GM23338 (cell line): ENCODE data around the gene NECAB3. TPM values are rescaled to one million over a fixed set of nuclear protein-coding genes. Genes with fewer than 3 reads are reported as not detected.

ENCODE experiments used
- ATAC-seq: fragments of 200-7000 bp; cut with Tn5 transposase; 3 replicates; pipeline ENCODE4 v1.9.1; 2020
- DNase-seq: peaks from one replicate; pipeline ENCODE4 v3.0.0-alpha.2; 2015; ENCODE audit warnings: low spot score
- H2AFZ ChIP-seq: fragments of 200-600 bp; sonication (generic); 2 replicates; pipeline ENCODE4 v1.8.0; 2016; ENCODE audit warnings: antibody characterized with exemption, mild to moderate bottlenecking, moderate library complexity
- H3F3A ChIP-seq: fragments of 200-600 bp; sonication (generic); replicated peaks from 2 replicates; pipeline ENCODE4 v1.8.0; 2017; ENCODE audit warnings: antibody characterized with exemption, mixed run types, low read depth
- H3K27ac ChIP-seq: fragments of 200-600 bp; sonication (generic); 2 replicates; pipeline ENCODE4 v1.6.1; 2016; ENCODE audit warnings: low read depth
- H3K27me3 ChIP-seq: fragments of 200-600 bp; sonication (generic); 2 replicates; pipeline ENCODE4 v1.8.0; 2016; ENCODE audit warnings: mild to moderate bottlenecking, mixed run types, moderate library complexity; ENCODE audit not compliant: insufficient read depth
- H3K36me3 ChIP-seq: fragments of 200-600 bp; sonication (generic); 2 replicates; pipeline ENCODE4 v1.8.0; 2016; ENCODE audit warnings: mild to moderate bottlenecking; ENCODE audit not compliant: insufficient read depth
- H3K4me1 ChIP-seq: fragments of 200-600 bp; sonication (generic); 2 replicates; pipeline ENCODE4 v1.8.0; 2016; ENCODE audit warnings: mild to moderate bottlenecking, moderate library complexity; ENCODE audit not compliant: insufficient read depth
- H3K4me2 ChIP-seq: fragments of 200-600 bp; sonication (generic); 2 replicates; pipeline ENCODE4 v1.7.1; 2017; ENCODE audit warnings: mixed run types
- H3K4me3 ChIP-seq: fragments of 200-600 bp; sonication (generic); 2 replicates; pipeline ENCODE4 v1.6.1; 2016; ENCODE audit warnings: mixed run types
- H3K79me2 ChIP-seq: fragments of 200-600 bp; sonication (generic); replicated peaks from 2 replicates; pipeline ENCODE4 v1.8.0; 2017; ENCODE audit warnings: mild to moderate bottlenecking; ENCODE audit not compliant: insufficient read depth
- H3K9me2 ChIP-seq: fragments of 200-600 bp; sonication (generic); 2 replicates; pipeline ENCODE4 v1.8.0; 2017; ENCODE audit not compliant: insufficient read depth
- H4K20me1 ChIP-seq: fragments of 200-600 bp; sonication (generic); replicated peaks from 2 replicates; pipeline ENCODE4 v1.8.0; 2017; ENCODE audit warnings: mild to moderate bottlenecking; ENCODE audit not compliant: insufficient read depth
- H3K27ac Mint-ChIP-seq: 2 replicates; pipeline ENCODE4 v1.8.0; 2020; ENCODE audit warnings: inconsistent platforms, mild to moderate bottlenecking, moderate library complexity, mixed read lengths
- H3K27me3 Mint-ChIP-seq: 3 replicates; pipeline ENCODE4 v1.8.0; 2022; ENCODE audit warnings: low read depth, mild to moderate bottlenecking, moderate library complexity, mixed read lengths, inconsistent platforms; ENCODE audit not compliant: insufficient read depth, poor library complexity
- H3K36me3 Mint-ChIP-seq: 3 replicates; pipeline ENCODE4 v1.8.0; 2021; ENCODE audit warnings: low read depth, mild to moderate bottlenecking, inconsistent platforms, moderate library complexity, mixed read lengths
- H3K4me1 Mint-ChIP-seq: 3 replicates; pipeline ENCODE4 v1.8.0; 2020; ENCODE audit warnings: mild to moderate bottlenecking, inconsistent platforms, mixed read lengths
- H3K4me3 Mint-ChIP-seq: 3 replicates; pipeline ENCODE4 v1.8.0; 2021; ENCODE audit warnings: moderate library complexity, mild to moderate bottlenecking, inconsistent platforms, mixed read lengths
- H3K9me3 Mint-ChIP-seq: 3 replicates; pipeline ENCODE4 v1.8.0; 2020; ENCODE audit warnings: moderate library complexity, mild to moderate bottlenecking, inconsistent platforms, mixed read lengths
- CREB1 ChIP-seq: fragments of 250-450 bp; sonication (Bioruptor Pico); IDR thresholded peaks from 2 replicates; pipeline ENCODE4 v1.5.0; 2020; ENCODE audit warnings: low read depth, mild to moderate bottlenecking, moderate library complexity
- EZH2 ChIP-seq: fragments of 200-600 bp; sonication (generic); IDR thresholded peaks from one replicate; pipeline ENCODE4 v1.8.0; 2017; ENCODE audit warnings: antibody characterized with exemption, mild to moderate bottlenecking, low read depth; ENCODE audit not compliant: unreplicated experiment
- EZH2phosphoT487 ChIP-seq: fragments of 200-600 bp; sonication (generic); IDR thresholded peaks from one replicate; pipeline ENCODE4 v1.8.1; 2018; ENCODE audit warnings: antibody characterized with exemption; ENCODE audit not compliant: unreplicated experiment
- JUNB ChIP-seq: IDR thresholded peaks from one replicate; pipeline ENCODE4 v1.6.1; 2016; ENCODE audit warnings: antibody characterized with exemption; ENCODE audit not compliant: unreplicated experiment
- NANOG ChIP-seq: IDR thresholded peaks from 2 replicates; pipeline ENCODE4 v1.6.1; 2016; ENCODE audit warnings: antibody characterized with exemption, borderline replicate concordance
- POLR2AphosphoS5 ChIP-seq: IDR thresholded peaks from 2 replicates; pipeline ENCODE4 v1.6.1; 2016; ENCODE audit warnings: antibody characterized with exemption, low read depth
- STAT1 ChIP-seq: IDR thresholded peaks from one replicate; pipeline ENCODE4 v1.6.1; 2016; ENCODE audit warnings: antibody characterized with exemption; ENCODE audit not compliant: unreplicated experiment
- ZNF114 ChIP-seq: fragments of 250-450 bp; sonication (Bioruptor Pico); IDR thresholded peaks from 2 replicates; pipeline ENCODE4 v1.5.0; 2020; ENCODE audit warnings: mild to moderate bottlenecking, moderate library complexity
- ZNF331 ChIP-seq: fragments of 250-450 bp; sonication (Bioruptor Pico); IDR thresholded peaks from 2 replicates; pipeline ENCODE4 v1.5.0; 2020; ENCODE audit warnings: low read depth, mild to moderate bottlenecking, moderate library complexity
- ZNF462 ChIP-seq: fragments of 250-450 bp; sonication (Bioruptor Pico); IDR thresholded peaks from 2 replicates; pipeline ENCODE4 v1.5.0; 2020; ENCODE audit warnings: mild to moderate bottlenecking, moderate library complexity
- polyA plus RNA-seq: library from polyadenylated mRNA; unstranded; fragments of >200 nt; fragmentation: Nextera tagmentation; extraction: Ambion mirVana; gene quantifications from 2 replicates; pipeline ENCODE4 v1.2.1, GENCODE V29; 2016
- total RNA-seq: library from RNA; depleted of rRNA; stranded (reverse); fragments of >200 nt; shearing (Covaris generic); gene quantifications from 2 replicates; pipeline ENCODE4 v1.2.3, GENCODE V29; 2014
- TF ChIP-seq, protein P1 (sequence below): IDR thresholded peaks from 2 replicates; pipeline ENCODE4 v1.6.1; 2016; ENCODE audit warnings: antibody characterized with exemption
- TF ChIP-seq, protein P2 (sequence below): IDR thresholded peaks from one replicate; pipeline ENCODE4 v1.6.1; 2018; ENCODE audit warnings: antibody characterized with exemption; ENCODE audit not compliant: unreplicated experiment
- TF ChIP-seq, protein P3 (sequence below), 2 experiments: fragments of 200-600 bp in 1 of 2; sonication (generic) in 1 of 2; conservative IDR thresholded peaks; 2 replicates each; pipeline versions ENCODE4 v1.5.1 to v1.6.1; 2016 to 2017; ENCODE audit warnings: antibody characterized with exemption in 2 of 2, low read depth in 2 of 2, mild to moderate bottlenecking in 2 of 2, moderate library complexity in 1 of 2

Gene NECAB3
- total and polyA plus RNA-seq, 2 experiments from 2014 or later: 8.5 to 28.4 TPM

DNA sequence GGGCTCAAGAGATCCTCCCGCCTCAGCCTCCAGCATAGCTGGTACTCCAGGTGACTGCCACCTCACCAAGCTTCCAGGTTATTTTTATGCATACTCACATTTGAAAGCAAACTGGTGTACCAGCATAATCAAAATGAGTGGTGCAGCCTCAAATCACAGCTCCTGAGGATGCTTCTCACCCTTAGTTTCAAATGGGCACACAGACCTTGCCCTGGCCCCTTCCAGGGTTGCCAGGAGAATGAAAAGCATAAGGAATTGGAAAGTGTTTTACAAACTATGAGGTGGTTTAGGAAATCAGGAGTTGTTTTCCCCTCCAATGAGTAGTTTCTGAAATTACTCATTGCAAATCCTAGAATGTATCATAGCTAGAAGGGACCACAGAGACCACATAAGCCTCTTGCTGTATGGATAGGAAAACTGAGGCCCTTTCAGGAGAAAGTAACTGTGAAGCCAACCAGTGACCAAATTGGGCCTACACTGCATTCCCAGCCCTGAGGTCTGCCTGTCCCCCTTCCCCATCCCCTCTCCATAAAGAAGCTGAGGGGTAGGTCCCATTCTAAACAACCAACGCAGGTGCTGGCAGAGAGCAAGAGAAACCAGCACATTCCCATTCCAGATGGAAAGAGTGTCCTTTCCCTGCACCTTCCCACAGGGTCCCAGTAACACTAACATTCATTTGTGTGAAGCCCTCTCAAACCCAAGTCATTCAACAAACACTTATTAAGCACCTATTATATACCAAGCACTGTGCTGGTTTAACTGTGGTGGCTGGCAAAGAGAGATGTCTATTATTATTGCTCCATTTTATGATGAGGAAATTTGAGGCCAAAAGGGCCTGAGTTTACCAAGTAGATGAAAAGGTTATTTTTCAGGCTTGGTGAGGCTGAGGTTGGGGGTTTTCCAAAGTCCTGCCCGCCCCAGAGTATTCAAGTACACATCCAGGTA, 14.0 kb upstream of the NECAB3 start:
- H3K4me2 ChIP-seq: no peak overlapping the region
- H3K9me3 Mint-ChIP-seq: no peaks in the 10 kb centered on the region
- H3K27me3 ChIP-seq: no peaks in the 10 kb centered on the region

More for the DNA sequence above, 14.0 kb upstream of the NECAB3 start:
- H3K36me3 Mint-ChIP-seq: no peaks in the 10 kb centered on the region
- TF ChIP-seq POLR2AphosphoS5: no peak
- TF ChIP-seq NANOG: no peak
- no peak for TF ChIP-seq EZH2phosphoT487
- TF ChIP-seq, protein P1, sequence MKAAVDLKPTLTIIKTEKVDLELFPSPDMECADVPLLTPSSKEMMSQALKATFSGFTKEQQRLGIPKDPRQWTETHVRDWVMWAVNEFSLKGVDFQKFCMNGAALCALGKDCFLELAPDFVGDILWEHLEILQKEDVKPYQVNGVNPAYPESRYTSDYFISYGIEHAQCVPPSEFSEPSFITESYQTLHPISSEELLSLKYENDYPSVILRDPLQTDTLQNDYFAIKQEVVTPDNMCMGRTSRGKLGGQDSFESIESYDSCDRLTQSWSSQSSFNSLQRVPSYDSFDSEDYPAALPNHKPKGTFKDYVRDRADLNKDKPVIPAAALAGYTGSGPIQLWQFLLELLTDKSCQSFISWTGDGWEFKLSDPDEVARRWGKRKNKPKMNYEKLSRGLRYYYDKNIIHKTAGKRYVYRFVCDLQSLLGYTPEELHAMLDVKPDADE: no peak
- TF ChIP-seq, protein P2, sequence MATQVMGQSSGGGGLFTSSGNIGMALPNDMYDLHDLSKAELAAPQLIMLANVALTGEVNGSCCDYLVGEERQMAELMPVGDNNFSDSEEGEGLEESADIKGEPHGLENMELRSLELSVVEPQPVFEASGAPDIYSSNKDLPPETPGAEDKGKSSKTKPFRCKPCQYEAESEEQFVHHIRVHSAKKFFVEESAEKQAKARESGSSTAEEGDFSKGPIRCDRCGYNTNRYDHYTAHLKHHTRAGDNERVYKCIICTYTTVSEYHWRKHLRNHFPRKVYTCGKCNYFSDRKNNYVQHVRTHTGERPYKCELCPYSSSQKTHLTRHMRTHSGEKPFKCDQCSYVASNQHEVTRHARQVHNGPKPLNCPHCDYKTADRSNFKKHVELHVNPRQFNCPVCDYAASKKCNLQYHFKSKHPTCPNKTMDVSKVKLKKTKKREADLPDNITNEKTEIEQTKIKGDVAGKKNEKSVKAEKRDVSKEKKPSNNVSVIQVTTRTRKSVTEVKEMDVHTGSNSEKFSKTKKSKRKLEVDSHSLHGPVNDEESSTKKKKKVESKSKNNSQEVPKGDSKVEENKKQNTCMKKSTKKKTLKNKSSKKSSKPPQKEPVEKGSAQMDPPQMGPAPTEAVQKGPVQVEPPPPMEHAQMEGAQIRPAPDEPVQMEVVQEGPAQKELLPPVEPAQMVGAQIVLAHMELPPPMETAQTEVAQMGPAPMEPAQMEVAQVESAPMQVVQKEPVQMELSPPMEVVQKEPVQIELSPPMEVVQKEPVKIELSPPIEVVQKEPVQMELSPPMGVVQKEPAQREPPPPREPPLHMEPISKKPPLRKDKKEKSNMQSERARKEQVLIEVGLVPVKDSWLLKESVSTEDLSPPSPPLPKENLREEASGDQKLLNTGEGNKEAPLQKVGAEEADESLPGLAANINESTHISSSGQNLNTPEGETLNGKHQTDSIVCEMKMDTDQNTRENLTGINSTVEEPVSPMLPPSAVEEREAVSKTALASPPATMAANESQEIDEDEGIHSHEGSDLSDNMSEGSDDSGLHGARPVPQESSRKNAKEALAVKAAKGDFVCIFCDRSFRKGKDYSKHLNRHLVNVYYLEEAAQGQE: no peak
- no peak for TF ChIP-seq JUNB
- TF ChIP-seq, protein P3, sequence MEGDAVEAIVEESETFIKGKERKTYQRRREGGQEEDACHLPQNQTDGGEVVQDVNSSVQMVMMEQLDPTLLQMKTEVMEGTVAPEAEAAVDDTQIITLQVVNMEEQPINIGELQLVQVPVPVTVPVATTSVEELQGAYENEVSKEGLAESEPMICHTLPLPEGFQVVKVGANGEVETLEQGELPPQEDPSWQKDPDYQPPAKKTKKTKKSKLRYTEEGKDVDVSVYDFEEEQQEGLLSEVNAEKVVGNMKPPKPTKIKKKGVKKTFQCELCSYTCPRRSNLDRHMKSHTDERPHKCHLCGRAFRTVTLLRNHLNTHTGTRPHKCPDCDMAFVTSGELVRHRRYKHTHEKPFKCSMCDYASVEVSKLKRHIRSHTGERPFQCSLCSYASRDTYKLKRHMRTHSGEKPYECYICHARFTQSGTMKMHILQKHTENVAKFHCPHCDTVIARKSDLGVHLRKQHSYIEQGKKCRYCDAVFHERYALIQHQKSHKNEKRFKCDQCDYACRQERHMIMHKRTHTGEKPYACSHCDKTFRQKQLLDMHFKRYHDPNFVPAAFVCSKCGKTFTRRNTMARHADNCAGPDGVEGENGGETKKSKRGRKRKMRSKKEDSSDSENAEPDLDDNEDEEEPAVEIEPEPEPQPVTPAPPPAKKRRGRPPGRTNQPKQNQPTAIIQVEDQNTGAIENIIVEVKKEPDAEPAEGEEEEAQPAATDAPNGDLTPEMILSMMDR (conservative IDR thresholded peaks at IDR 0.05; ENCODE audit: low read depth in 2 of 2): no peak
- no peak for TF ChIP-seq ZNF462 (CRISPR knock-in tag)
- TF ChIP-seq ZNF331 (CRISPR knock-in tag): no peak
- no peak for TF ChIP-seq EZH2
- no peak for TF ChIP-seq STAT1
- no peak for TF ChIP-seq CREB1 (CRISPR knock-in tag)
- no peak for TF ChIP-seq ZNF114 (CRISPR knock-in tag)
- ATAC-seq (no peak), DNase-seq (no peak)
- H3K4me1 Mint-ChIP-seq: peaks cover 26% of the 10 kb centered on the region
- H3K36me3 ChIP-seq: no peaks in the 10 kb centered on the region
- H3K79me2 ChIP-seq: peaks cover 24% of the 10 kb centered on the region
- H3K4me3 Mint-ChIP-seq: no peak overlapping the region
- H3K9me2 ChIP-seq: no peaks in the 10 kb centered on the region
- H3K4me3 ChIP-seq: no peak overlapping the region
- peaks cover 12% of the 10 kb centered on the region for H3K4me1 ChIP-seq
- 0 out of 2 replicates have a peak, but pooled peaks cover 2% of the 10 kb centered on the region for H3F3A ChIP-seq
- no peak overlapping the region for H2AFZ ChIP-seq
- no peak overlapping the region for H3K27ac Mint-ChIP-seq
- peaks cover 15% of the 10 kb centered on the region for H3K27me3 Mint-ChIP-seq
- peaks cover 11% of the 10 kb centered on the region; the same call in 1 of the 2 replicates for H4K20me1 ChIP-seq
- no peak overlapping the region for H3K27ac ChIP-seq
